ENCODE data around the gene KLF6. TPM values are rescaled to one million over a fixed set of nuclear protein-coding genes. Genes with fewer than 3 reads are reported as not detected.
"Not testable (repeated sequence)": the region's sequence is repeated elsewhere in the genome, so short reads cannot be mapped to it uniquely, and the experiment has no call there.

The KLF6 gene
- total RNA-seq, 1 donor from 2014 or later = 474 TPM

DNA sequence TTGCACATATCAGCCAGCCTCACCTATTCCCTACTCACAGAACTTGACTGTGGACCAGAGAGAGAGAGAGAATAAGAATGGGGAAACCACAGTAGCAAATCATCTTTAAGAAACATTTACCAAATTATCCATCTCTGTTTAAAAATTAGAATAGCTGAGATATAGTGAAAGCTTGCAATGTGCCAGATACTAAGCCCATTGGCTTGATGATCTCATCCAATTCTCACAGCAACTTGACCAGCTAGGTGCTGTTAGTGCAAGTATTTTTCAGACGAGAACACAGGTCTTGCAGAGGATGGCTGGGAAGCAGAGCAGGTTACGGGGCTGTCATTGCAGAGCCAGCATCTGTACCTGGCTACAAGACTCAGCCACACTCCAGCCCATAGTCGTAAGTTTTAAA is 50.9 kb downstream of the KLF6 start:
- no peak for DNase-seq (ENCODE audit: low spot score)

DNA sequence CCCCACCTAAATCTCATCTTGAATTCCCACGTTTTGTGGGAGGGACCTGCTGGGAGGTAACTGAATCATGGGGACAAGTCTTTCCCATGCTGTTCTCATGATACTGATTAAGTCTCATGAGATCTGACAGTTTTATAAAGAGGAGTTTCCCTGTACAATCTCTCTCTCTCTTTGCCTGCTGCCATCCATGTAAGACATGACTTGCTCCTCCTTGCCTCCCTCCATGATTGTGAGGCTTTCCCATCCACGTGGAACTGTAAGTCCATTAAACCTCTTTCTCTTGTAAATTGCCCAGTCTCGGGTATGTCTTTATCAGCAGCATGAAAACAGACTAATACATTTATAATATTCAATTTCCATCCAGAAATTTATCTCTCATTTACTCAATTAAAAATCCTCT is 52.8 kb downstream of the KLF6 start:
- DNase-seq (ENCODE audit: low spot score) = not testable (repeated sequence)

DNA sequence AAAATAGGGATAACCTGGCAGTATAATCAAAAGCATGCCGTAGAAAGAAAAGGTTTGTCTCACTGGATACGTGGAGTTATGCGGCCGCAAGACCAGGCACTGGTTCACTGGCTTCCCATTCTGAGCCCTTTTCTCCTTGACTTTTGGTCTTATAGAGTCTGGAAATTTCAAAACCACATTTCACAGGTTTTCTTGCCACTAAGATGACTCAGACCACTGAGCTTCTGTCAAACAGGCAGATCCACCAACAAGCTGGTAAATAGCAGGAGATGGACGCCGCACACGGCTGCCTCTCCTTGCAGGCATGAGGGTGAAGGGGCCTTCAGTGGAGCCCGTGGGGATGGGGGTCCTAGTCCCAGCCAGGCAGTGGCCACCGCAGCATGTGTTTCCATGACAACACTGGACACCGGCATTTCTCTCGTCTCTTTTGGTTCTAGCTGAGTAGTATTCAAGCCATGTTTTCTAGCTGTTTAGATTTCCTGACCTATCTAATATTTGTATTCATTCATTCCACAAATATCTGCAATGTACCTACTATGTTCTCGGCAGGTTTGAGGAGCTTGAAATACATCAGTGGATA is 55.5 kb downstream of the KLF6 start:
- DNase-seq (ENCODE audit: low spot score) = no peak

DNA sequence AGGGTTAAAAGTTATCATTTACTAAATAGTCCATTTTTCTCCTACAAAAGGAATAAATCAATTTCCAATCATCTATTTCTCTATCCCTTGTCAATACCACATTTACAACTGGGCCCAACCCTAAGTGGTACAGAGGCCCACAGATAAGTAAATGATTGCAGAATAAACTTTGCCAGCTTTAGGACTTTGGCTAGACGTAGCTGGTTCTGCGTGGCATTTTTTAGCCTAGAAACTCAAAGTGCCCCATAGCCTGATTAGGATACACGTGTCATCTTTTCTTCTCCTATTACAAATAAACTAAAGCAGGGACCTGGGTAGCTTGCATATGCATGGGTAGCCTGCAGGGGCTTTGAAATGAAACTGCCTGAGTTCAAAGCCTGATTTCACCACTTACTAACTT is 56.4 kb downstream of the KLF6 start:
- no peak for DNase-seq (ENCODE audit: low spot score)

DNA sequence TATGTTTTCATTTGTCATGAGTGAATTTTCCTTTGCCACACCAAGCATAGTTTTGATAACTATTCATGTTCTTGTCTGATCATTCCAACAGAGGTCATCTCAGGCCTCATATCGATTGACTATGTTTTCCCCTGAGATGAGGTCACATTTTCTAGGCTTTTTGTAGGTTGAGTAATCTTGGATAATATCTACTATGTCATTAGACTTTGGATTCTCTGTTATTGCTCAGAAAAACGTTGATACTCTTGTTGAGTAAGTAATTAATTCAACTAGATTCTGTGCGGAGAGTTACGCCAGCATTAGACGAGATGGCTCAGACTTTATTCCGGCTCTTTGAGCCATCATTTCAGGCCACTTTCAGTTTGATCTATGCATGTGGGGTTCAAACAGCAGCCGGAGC is 57.7 kb downstream of the KLF6 start:
- DNase-seq (ENCODE audit: low spot score) = no peak
